ENCODE results near the gene WWC1.
A peak's percentile ranks its signal among the peaks of the same experiment; 100 is the strongest.

The WWC1 gene

DNA sequence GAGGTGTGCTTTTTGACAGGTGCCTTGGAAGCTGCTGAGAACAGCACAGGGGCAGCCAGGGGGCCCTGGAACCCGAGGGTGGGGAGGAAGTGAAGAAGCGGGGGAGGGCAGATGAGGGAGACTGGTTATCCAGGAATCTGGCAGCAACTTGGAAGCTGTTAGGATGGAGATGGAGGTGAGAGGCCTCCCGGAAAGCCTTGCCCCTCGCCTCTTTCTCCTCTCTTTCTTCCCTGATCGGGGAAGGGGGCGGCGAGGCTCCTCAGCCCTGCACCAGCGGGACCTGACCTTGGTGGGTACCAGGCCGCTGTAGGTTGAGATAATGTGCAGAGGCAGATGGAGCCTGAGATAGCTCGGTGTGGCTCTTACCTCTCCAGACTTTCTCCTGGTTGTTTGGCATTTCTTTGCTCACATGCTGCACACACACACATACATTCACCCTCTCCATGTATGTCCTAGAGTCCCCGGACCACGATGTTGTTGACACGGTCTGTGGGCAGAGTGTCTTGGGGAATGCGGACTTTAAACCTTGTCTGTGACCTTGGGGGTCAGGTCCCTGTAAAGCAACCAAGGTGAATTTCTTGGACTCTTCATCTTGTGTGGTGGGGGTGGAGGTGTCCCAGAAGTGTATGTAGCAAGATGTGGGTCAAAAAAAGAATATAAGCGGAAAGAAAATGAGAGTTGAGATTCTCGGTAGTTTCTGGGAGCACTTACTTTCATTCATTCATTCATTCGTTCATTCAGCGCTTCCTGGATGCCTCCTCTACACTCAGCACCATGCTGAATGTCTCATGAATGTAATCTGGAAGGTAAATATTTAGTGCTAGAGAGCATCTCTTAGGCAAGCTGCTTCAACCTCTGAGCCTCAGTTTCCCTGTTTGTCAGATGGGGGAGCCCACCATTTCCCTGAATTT lies 1.6 kb downstream of the WWC1 start:
- DNase-seq (ENCODE audit: low read depth): no peak
- H3K4me3 ChIP-seq (ENCODE audit: low read depth, low read length): peak overlapping the region; percentile 58
- TF ChIP-seq, protein P1, sequence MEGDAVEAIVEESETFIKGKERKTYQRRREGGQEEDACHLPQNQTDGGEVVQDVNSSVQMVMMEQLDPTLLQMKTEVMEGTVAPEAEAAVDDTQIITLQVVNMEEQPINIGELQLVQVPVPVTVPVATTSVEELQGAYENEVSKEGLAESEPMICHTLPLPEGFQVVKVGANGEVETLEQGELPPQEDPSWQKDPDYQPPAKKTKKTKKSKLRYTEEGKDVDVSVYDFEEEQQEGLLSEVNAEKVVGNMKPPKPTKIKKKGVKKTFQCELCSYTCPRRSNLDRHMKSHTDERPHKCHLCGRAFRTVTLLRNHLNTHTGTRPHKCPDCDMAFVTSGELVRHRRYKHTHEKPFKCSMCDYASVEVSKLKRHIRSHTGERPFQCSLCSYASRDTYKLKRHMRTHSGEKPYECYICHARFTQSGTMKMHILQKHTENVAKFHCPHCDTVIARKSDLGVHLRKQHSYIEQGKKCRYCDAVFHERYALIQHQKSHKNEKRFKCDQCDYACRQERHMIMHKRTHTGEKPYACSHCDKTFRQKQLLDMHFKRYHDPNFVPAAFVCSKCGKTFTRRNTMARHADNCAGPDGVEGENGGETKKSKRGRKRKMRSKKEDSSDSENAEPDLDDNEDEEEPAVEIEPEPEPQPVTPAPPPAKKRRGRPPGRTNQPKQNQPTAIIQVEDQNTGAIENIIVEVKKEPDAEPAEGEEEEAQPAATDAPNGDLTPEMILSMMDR (IDR thresholded peaks at IDR 0.05; ENCODE audit: low read depth, low read length, missing control alignments): no peak

DNA sequence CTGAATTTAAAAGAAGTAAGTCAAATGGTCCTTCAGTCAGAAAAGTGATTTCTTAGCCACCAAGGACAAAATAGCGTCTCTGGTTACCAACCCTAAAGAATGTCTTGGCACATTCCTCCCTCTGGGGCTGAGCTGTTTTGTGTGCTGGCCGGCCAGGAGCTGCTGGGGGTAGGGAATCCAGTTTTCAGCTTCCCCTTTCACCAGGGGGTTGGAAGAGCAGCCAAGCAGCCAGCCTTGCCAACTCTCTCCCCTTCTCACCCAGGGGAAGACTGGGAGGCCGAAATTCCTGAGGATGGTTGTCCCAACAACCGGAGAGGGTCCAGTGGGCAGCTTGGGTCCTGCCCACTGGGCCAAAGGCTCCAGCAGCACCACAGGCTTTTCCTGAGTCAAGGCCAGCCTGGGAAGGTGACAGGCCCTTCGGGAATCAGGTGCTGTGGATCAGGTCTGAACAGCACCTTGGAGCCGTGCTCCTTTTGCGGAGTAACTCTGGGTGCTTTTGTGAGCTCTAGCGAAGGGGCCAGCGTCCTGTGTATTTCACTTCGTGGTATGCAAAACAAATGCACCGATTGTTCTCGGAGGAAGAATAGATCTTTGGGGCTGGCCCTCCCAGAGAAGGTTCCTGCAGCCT lies 4.2 kb downstream of the WWC1 start:
- no peak overlapping the region for H3K4me3 ChIP-seq (ENCODE audit: low read depth, low read length)
- TF ChIP-seq, protein P1 (IDR thresholded peaks at IDR 0.05; ENCODE audit: low read depth, low read length, missing control alignments): no peak
- DNase-seq (ENCODE audit: low read depth): no peak

DNA sequence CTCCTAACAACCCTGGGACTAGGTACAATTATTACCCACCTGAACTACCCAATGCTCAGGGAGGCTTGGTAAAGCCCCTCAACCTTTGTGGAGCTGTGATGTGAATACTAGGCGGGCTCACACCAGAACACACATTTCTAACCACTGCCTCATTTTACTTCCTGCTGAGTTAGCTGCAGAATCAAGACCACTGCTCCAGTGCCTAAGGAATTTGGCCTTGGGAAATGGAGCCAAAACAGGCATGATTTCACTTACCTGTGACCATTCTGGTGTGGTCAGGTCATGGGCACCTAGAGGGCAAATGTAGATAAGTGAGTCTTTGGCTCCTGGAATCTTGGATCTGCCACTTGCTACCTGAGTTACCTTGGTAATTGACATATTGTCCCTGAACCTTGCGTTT lies 5.2 kb downstream of the WWC1 start:
- no peak overlapping the region for H3K4me3 ChIP-seq (ENCODE audit: low read depth, low read length)
- TF ChIP-seq, protein P1 (IDR thresholded peaks at IDR 0.05; ENCODE audit: low read depth, low read length, missing control alignments): no peak
- no peak for DNase-seq (ENCODE audit: low read depth)

DNA sequence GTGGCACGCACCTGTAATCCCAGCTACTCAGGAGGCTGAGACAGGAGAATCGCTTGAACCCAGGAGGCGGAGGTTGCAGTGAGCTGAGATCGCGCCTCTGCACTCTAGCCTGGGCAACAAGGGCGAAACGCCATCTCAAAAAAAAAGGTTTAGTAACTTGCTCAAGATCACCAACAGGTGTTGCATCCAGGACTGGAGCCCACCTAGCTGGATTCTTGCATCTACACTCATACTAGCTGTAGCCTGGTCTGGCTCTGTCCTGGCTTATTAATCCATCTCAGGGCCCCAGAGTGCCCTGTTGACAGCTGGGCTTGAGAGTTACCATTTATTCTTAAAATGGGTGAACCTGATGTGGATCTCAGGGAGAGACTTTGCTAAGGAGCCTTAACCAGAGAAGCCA lies 7.5 kb downstream of the WWC1 start:
- TF ChIP-seq, protein P1 (IDR thresholded peaks at IDR 0.05; ENCODE audit: low read depth, low read length, missing control alignments): no peak
- no peak overlapping the region for H3K4me3 ChIP-seq (ENCODE audit: low read depth, low read length)
- no peak for DNase-seq (ENCODE audit: low read depth)

DNA sequence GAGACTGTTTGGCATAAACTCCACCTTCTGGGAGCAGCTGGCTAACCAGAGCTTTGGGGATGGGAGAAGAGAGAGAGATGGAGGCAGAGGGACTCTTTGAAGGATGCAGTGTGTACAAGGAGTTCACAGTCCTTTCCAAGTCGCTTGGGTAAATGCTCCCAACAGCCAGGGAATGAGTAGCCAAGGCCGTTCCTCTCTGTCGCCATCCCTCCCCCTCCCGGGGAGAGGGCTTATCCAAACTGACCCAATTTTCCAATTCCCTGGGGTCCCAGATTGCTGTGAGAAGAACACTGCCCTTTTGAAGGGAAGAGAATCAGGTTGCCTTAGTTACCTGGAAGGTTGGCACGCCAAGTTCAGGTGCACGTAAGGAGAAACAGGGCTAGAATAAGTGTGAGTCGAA lies 7.9 kb downstream of the WWC1 start:
- TF ChIP-seq, protein P1 (IDR thresholded peaks at IDR 0.05; ENCODE audit: low read depth, low read length, missing control alignments): no peak
- no peak for DNase-seq (ENCODE audit: low read depth)
- H3K4me3 ChIP-seq (ENCODE audit: low read depth, low read length): no peak overlapping the region

DNA sequence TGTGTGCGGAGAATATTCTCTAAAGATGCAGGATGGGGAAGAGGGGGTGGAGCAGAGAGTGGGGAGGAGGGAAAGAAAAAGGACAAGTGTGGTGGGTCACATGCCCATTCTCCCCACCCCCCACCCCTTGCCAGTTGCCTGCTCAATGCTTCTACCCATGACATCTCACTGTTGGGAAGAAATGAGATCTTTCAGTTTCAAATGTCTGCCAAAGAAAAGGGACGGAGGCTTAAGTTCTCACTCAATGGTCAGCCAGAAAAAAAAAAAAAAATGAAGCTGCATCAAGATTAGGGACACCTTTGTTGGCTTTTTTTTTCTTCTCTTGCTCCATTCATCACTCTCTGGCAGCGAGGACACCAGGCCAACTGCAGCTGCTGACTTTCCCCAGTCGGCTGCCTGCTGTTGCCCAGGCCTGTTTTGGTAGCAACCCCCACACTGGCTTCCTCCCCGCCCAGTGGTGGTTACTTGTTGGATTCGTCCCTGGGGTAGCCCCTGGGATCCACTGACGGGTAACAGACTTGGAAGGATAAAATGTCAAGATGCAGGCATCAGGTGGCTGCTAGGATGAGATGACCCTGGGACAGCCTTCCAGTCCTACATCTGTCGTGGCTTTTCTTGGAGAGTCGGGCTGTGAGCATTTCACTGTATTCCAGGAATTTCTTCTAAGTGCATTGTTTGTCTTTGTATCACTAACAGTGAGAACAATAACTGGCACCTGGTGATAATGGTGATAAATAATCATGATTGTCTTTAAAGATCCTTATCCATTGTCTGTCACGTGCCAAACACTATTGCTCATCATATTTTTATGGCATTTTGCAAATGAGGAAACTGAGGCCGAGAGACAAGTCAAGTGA lies 9.1 kb downstream of the WWC1 start:
- TF ChIP-seq, protein P1 (IDR thresholded peaks at IDR 0.05; ENCODE audit: low read depth, low read length, missing control alignments): no peak
- no peak for DNase-seq (ENCODE audit: low read depth)
- no peak overlapping the region for H3K4me3 ChIP-seq (ENCODE audit: low read depth, low read length)

All from GM12864 (cell line).